CD4-positive, alpha-beta T cell treated with Interleukin-4 for 1 hour (primary cell): Measurements from ENCODE around the gene TNFRSF4.

Experiments
- DNase-seq, 2 donors: peaks; one replicate each; pipeline ENCODE4 v3.0.0-alpha.2; 2020 to 2022

TNFRSF4 gene

DNA sequence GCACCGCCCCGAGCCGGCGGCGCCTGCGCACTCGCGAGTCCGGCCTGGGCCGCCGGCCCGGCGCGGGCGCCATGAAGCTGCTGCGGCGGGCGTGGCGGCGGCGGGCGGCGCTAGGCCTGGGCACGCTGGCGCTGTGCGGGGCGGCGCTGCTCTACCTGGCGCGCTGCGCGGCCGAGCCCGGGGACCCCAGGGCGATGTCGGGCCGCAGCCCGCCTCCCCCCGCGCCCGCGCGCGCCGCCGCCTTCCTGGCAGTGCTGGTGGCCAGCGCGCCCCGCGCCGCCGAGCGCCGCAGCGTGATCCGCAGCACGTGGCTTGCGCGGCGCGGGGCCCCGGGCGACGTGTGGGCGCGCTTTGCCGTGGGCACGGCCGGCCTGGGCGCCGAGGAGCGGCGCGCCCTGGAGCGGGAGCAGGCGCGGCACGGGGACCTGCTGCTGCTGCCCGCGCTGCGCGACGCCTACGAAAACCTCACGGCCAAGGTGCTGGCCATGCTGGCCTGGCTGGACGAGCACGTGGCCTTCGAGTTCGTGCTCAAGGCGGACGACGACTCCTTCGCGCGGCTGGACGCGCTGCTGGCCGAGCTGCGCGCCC, 18.3 kb upstream of the TNFRSF4 start, which contains the start of gene B3GALT6:
Gene B3GALT6, plus strand, starts transcription at position 30 of the 588 bp plus-strand sequence. Its CDS starts 42 bp downstream, at position 72.
- DNase-seq: no peak

DNA sequence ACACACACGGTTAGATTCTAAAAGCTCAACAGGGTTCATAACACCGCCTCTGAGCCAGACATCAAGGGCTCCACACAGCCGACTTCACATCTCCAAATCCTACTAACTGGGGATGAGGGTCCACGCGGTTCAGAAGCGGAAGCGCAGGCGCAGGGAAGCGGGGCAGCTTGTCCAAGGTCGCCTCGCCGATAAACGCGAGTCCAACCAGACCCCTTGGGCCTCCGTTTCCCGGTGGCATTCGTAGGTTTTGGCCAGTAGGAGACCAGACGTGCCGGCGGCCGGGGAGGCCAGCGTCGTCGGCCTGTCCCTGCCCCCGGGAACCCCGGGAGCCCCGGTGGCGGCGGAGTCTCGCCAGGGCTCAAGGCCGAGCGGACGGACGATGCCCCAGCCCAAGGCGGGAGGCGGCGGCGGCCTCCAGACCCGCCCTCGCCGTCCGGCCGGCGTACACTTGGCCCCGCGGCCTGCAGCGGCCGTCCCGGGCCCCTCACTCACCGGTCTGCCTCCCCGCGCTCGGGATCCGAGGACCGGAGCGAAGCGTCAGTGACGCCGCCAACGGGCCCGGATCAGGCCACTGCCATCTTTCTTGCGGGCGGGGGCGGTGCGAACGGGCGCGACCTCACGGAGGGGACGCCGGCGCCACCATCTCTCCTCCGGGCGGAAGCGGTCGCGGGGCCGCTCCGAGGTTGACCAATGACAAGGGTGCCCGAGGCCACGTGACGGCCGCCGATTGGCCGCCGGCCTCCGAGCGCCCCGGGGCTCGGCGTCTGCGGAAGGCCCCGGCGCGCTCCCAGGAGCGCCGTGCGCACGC, 17.7 kb upstream of the TNFRSF4 start, which contains the start of gene SDF4:
Gene SDF4, minus strand, starts transcription at position 602 of the 808 bp plus-strand sequence. CDS start 3,229 bp downstream, outside the sequence.
- DNase-seq: peak; percentile 97

DNA sequence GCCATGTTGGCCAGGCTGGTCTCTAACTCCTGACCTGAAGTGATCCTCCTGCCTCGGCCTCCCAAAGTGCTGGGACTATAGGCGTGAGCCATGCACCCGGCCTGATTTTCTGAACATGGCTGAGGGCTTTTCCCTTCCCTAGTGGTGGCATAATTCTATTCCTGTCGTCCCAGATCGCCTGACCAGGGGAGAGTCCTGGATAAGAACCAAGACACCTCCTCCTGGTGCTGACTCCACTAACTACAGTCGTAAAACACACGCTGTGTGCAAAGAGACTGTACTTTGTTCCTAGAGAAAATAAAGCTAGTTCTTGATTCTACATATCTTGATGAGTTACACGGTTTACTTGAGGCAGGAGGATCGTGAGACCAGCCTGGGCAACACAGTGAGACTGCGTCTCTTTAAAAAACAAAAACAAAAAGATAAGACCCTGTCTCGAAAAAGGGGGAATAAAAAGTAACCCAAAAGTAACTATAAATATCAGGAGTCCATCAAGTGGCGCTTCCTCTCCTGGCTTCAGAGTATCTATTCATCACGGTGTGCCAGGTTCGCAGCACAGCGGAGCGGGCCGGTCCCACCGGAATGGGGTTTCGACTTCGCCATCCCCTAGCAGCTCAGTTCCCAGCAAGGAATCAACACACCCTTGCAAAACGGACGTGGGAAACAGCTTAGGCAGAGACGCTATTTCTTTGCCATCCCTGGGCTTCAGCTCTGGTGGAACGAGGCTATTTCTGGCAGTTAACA, 16.9 kb upstream of the TNFRSF4 start:
- DNase-seq: no peak

DNA sequence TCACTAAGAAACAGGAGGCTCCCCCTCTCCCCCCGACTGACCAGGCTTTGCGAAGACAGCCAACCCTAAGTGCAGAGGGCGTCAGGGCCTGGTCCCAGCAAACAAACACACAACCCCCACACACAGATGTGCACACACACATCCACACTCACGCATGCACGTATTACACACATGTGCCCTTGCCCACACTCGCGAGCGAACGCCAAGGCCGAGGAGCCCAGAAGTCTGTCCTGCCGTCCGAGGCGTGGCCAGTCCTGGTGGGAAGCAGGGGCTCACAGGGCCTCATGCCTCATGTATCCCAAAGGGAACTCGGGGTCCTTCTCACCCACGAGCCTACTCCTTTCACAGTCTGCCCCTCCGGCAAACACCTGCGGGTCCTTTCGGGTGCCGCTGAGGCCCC, 15.8 kb upstream of the TNFRSF4 start:
- DNase-seq: no peak

DNA sequence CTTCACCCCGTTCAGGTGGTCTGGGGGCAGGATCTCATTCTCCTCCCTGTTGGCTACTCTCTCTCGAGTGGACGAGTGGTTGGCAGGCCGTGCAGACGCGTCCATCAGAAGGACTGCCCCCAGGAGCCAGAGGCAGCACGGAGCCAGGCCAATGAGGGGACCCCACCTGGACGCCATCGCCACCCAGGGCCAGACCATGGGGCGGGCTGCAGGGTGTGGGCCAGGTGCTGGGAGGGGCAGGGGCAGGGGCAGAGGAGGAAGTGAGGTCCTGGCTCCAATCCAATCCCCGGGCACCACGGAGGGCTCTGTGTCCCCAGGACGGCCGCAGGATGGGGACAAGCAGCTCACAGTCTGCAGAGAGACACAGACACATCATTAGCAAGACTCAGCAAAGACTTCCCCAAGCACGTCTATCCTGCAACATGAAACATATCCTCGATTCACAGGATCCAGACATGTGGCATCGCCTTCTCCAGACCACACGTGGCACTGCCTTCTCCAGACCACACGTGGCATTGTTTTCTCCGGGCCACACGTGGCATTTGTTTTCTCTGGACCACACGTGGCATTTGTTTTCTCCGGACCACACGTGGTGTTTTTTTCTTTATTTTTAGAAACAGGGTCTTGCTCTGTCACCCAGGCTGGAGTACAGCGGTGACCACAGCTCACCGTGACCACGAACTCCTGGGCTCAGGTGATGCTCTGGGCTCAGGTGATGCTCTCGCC, 14.8 kb upstream of the TNFRSF4 start:
- no peak for DNase-seq

DNA sequence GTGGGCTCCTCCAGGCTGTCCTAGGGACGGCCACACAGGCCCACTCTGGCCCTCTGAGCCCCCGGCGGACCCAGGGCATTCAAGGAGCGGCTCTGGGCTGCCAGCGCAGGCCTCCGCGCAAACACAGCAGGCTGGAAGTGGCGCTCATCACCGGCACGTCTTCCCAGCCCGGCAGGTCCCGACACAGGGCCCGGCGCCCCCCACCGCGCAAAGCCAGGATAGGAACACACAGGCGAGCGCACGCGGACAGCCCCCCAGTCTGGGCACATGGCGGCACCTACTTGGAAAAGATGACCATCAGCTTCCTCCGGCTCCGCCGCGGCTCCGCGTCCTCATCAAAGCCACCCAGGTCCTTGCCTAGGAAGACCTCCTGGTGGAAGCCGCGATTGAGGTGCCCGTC, 14.2 kb upstream of the TNFRSF4 start:
- no peak for DNase-seq

DNA sequence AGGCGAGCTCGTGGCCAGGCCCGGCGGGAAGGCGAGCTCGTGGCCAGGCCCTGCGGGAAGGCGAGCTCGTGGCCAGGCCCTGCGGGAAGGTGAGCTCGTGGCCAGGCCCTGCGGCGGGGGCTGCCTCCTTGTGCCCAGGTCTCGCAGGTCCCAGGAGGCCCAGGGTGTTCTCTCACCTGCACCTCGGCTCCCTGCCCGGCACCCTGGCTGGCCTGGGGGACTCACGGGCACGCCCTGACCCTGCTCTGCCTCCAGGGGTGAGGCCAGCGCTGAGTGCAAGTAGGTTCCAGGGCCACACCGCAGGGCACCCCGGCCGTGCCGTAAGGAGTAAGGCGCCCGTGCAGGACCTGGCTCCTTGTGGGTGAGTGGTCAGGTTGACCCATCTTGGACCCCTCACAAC, 13.4 kb upstream of the TNFRSF4 start:
- no peak for DNase-seq

DNA sequence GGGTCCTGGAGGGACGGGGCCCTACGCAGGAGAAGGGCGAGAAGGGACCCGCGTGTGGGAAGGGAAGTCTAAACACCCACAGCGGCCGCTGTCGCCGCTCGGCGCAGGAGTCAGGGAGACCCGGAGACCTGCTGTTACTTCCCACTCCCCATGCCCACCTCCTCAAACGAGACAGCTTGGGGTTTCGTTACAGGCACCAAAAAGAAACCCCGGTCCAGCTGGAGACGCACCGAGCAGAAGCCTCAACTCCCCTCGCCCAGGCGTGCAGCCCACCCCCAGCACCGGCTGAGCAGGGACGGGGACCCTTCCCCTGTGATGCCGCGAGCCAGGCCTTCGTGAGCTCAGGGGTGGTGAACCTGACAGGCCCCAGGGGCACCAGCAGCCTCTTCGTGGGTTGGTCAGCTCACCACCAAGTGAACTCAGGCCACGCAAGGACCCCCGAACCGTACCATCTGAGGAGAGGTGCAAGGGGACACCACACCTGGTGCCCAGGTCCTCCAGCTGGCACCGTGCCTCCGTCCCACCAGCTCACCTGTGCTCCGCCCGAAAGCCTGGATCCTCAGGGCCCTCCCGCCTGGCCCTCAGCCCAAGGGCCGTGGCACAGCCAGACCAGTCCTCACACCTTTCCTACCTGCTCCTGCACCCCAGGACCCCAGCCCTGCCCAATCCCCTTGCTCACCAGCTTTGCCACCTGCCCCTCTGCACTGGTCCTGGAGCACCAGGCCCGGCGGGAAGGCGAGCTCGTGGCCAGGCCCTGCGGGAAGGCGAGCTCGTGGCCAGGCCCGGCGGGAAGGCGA, 12.8 kb upstream of the TNFRSF4 start:
- no peak for DNase-seq

DNA sequence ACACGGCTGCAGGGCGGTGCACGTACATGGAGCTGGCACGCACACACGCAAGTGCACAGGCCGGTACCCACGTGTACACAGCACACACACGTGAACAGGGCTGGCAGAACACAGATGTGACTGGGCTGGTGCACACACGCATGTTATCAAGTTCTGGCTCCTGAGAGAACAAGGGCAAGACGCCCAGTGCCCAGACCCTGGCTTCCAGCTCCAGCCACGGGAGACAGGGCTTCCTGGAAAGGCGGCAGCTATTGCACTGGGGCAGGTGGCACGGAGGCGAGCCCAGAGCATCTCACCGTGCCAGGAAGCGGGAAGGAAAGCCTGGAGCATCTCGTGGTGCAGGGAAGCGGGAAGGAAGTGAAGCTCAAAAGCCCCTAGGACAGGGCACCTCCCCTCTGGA, 12.0 kb upstream of the TNFRSF4 start:
- DNase-seq: no peak

DNA sequence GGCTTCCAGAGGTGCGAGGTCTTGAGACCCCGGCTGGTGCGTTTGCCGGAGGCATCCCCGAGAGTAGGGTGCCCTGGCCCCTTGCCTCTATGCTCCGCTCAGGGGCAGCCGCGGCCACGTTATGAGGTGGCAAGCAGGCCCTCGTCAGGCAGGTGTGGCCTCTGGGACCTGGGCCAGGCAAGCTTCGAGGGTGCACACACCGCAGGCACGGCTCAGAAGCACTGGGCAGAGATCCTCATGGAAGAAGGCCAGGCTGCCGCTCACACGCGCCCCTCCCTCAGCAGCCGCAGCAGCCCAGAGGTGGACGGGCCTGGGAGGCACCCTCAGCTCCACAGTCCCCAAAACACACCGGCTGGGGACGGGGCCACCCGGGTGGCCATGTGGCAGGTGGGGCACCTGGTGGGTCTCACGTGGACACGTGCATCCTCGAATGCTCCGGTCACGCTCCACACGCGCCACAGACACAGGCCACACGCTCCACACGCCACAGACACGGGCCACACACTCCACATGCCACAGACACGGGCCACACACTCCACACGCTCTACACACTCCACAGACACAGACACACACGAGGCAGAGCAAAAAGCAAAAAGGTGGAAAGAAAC, 11.4 kb upstream of the TNFRSF4 start:
- no peak for DNase-seq

DNA sequence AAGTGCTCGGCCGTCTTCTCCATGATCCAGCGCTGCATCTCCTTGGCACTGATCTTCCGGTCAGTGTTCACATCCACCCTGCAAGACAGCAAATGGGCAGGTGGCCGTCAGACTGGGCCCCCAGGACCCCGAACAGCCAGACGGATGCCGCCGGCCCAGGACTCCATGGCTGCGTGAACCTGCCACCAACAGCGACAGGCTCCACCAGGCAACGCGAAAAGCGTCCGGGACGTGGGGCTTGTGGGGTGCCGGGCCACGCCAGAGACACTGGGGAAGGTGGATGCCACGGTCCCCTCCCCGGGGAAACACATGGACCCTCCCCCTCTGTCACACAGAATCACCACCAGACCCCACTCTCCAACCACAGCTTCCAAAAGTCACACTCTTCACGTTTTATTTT, 9.9 kb upstream of the TNFRSF4 start:
- DNase-seq: no peak

DNA sequence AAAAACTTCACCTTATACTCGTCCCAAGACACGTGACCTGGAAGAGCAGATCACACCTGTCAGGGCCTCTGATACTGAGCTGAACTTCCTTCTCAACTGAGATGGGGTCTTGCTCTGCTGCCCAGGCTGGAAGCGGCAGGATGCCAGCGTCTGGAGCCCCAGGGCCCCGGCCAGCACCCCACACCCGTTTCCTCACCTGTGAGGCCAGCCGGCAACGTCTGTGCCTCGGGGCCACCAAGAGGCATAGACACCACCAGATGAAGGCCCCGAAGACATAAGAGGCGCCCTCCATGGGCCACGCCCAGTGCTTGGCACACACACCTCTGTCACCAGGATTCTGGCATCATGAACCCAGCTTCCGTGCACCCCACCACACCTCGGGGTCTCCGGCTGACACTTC, 9.4 kb upstream of the TNFRSF4 start:
- DNase-seq: no peak

DNA sequence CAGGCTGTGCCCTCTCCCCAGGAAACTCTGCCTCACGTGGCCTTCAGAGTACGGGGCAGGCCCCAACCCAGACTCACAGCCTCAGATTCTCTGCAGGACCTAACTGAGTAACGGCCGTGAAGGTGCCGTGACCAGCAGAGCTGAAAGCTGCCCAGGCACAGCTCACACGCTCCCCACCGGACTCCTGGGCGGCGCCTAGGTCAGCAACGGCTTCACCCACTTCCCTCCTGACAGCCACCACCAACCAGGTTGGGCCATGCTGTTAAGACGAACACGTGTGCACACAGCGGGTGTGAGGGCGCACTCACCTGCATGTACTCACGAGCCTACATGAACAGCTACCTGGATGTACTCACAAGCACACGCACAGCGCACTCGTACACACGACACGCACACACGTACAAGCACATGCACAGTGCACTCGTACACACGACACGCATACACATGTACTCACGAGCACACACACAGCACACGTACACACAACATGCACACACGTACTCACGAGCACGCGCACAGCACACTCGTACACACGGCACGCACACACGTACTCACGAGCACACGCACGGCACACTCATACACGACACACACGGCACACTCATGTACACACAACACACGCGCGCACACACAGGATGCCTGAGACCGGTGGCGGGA, 8.7 kb upstream of the TNFRSF4 start:
- no peak for DNase-seq

DNA sequence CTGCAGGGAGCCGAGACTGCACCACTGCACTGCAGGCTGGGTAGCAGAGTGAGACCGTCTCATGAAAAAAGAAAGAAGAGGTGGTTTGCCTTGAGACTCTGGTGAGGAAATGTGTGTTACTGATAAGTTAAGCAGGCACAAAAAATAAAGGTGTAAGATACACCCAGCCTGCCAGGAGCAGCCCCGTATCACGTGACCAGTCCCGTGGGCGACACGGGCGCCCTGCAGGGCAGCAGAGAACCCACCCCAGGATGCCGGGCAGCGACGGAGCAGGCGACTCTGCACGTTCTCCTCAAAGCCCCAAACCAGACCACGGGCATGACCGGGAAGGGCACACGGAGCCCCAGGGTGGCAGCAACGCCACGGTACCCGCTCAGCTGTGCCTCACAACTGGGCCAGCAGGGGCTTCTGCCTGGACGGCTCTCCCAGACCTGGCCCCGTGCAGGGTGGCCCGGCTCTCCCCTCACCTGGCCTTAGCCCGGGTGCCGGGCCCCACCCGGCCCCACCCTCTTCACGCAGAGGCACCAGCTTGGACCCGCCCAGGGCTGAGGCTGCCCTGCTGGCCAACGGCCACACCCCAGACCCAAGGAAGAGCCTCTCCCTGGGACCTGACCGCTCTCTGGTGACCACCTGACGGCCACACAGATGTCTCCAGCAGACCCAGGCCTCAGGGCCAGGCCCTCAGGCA, 8.1 kb upstream of the TNFRSF4 start:
- DNase-seq: no peak

DNA sequence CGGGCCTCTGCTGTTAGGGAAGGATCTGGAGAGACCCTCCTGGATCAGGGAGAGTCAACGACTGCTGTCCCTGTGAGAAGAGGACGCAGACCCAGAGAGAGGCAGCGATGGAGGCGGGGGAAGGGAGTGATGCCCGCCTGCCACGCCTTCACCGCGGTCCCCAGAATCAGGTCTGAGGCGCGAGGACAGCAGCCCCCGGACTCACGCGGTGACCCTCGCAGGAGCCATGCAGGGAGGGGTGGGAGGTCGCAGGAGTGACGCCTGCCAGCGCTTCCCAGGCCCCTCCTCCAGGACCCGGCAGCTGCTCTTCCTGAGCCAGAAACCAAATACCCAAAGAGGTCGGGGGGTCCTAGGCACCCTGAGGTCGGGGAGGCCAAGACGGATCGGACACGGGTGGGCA, 6.2 kb upstream of the TNFRSF4 start:
- DNase-seq: no peak

DNA sequence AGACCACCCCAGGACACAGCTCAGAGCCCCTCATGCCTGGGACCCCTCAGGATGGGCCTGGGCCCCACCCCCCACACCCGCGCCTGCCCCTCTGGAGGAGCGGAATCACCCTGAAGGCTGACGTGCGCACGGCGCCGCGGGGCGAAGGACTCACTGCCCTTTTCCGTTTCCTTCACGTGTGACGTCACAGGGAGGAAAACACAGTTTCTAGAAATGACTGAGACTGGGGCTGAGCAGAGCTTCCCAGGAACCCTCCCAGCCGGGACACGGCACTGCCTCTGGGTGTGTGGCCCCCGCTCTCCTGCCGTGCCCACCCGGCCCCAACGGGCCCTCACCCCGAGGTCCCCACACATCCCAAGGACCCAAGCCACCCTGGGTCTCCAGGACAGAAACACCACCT, 5.4 kb upstream of the TNFRSF4 start:
- DNase-seq: peak; percentile 39 to 78

DNA sequence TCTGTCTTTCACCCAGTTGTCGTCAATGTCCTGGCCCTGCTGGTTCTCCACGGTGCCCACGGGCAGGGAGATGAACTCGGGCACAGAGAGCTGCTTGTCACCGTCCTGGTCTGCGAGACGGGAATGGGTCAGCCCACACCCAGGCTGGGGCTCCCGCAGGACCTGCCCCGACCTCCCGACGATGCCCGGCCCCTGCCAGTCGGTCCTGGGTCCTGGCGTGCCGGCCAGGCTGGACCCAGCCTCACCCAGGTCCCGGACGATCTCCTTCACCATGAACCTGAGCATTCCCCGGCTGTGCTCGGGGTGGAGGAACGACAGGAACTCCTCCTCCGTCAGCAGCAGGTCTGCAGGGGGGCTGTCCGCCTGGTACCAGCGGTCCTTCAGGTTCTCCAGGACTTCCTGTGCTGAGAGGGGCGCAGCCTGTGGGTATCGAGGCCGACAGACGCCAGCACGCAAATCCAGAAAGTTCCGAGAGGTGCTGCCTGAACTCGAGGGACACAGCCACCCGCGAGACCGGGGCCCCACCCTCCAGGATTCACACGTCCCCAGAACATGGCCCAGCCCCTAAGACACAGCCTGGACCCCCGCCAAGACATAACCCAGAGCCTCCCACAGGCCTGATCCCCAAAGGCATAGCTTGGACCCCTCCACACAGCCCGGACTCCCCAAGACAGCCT, 4.7 kb upstream of the TNFRSF4 start:
- no peak for DNase-seq

DNA sequence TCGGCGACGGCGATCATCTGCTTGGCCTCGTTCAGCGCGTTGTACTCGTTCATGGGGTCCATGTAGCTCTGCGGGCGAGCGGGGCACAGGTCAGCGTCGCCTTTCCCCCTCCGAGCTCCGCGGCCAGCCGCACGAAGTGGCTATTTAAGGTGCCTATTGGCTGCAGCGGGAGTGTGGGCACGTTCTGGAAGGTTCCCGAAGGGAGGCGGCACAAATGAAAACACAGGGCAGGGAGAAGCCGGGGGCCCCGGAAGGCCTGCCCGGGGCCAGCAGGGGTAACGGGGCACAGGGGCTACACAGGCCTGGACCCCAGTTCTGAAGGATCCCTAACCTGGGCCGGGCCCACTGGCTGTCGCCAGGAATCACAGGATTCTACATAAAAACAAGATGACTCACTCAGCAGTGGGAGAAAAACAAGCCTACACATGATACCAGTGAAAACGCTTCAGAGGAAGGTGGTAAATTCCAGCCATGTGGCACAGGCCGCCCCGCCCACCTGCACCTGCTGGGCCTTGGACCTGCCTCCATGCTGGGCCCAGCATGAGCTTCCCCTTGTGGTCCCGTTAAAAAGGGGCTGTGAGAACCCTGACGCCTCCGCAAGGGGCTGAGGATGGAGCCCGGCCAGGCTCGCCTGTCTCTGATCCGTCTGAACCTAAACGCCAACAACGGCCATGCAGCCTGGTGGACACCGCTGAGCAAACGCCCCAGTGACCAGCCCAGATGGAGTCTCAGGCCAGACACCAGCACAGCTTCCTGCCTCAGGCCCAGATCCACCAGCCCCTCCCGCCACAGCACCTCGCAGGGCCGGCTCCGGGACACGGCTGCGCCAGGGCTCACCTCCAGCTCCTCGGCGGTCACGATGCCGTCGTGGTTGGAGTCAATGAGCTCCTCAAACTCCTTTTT, 3.9 kb upstream of the TNFRSF4 start:
- DNase-seq: peak in 1 of 2 donors; percentile 66
